GM21737 (cell line): ENCODE results near the gene GTF2A1L.
"Not testable (repeated sequence)": the region's sequence is repeated elsewhere in the genome, so short reads cannot be mapped to it uniquely, and the experiment has no call there.

Source experiments
- ATAC-seq: cut with Tn5 transposase; IDR thresholded peaks from one replicate; pipeline ENCODE4 v1.9.1; 2021; ENCODE audit warnings: mild to moderate bottlenecking, moderate library complexity; ENCODE audit not compliant: unreplicated experiment

The GTF2A1L gene

GRCh38 chr2:48605482-48606175, 12.0 kb upstream of the GTF2A1L start:
- no peak for ATAC-seq

GRCh38 chr2:48607307-48608014, 10.2 kb upstream of the GTF2A1L start:
- no peak for ATAC-seq

DNA sequence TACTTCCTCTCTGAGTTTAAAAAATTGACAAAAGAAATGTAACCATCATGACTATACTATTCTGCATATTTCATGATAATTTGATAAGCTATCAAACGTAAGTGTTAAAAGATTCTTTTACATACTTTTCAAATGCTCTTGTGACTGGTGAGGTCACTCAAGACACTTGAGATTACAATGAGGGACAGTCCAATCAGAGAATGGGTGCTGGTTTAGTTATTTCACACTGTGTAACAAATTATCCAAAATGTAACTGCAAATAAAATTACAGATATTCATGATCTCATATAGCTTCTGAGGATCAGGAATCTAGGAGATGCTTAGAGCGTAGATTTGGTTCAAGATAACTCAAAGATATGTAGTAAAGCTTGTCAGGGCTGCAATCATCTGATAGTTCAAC, 4.4 kb upstream of the GTF2A1L start:
- ATAC-seq: no peak

DNA sequence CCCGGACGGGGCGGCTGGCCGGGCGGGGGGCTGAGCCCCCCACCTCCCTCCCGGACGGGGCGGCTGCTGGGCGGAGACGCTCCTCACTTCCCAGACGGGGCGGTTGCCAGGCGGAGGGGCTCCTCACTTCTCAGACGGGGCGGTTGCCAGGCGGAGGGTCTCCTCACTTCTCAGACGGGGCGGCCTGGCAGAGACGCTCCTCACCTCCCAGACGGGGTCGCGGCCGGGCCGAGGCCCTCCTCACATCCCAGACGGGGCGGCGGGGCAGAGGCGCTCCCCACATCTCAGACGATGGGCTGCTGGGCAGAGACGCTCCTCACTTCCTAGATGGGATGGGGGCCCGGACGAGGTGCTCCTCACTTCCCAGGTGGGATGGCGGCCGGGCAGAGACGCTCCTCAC, 3.1 kb upstream of the GTF2A1L start:
- not testable (repeated sequence) for ATAC-seq

- ATAC-seq: no peak
Observed at GRCh38 chr2:48619526-48619925, 1.9 kb downstream of the GTF2A1L start.

DNA sequence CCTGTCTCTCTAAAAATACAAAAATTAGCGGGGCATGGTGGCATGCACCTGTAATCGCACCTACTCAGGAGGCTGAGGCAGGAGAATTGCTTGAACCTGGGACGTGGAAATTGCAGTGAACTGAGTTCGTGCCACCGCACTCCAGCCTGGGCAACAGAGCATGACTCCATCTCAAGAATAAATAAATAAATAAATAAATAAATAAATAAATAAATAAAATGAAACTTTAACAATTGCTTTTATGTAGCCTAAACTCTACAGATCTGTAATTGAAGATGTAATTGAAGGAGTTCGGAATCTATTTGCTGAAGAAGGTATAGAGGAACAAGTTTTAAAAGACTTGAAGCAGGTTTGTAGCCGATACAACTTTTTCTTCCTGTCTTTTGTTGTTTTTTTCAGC, 2.9 kb downstream of the GTF2A1L start:
- no peak for ATAC-seq

GRCh38 chr2:48622691-48623090, 5.0 kb downstream of the GTF2A1L start:
- ATAC-seq: not testable (repeated sequence)

GRCh38 chr2:48624696-48625095, 7.0 kb downstream of the GTF2A1L start:
- ATAC-seq: no peak

- no peak for ATAC-seq
Observed at GRCh38 chr2:48626047-48626446, 8.4 kb downstream of the GTF2A1L start.

DNA sequence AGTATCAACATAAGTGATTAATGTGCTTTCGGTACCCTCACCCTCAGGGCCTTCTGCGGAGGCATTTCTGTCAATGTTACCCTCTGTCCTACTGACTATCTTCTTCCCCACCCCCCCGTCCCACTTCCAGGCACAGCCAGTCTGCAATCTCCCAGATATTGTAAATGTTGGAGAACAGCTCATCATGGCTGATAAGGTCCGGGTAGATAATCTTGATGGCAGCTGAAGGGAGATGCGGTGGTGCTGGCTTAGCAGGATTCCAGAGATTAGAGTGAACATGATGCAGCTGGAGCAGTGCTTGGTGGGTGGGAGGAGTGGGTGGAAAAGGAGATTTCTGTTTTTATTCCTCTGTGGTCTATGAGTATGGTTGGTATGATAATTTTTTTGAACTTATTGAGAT, 15.5 kb downstream of the GTF2A1L start:
- ATAC-seq: no peak

- no peak for ATAC-seq
Observed at GRCh38 chr2:48635786-48636185, 18.1 kb downstream of the GTF2A1L start.

GRCh38 chr2:48638261-48638660, 20.6 kb downstream of the GTF2A1L start:
- no peak for ATAC-seq

- ATAC-seq: no peak
Observed at GRCh38 chr2:48651158-48651790, 33.6 kb downstream of the GTF2A1L start.

GRCh38 chr2:48668992-48669391, 51.3 kb downstream of the GTF2A1L start:
- ATAC-seq: peak; percentile 78

- ATAC-seq: no peak
Observed at GRCh38 chr2:48673581-48673980, 55.9 kb downstream of the GTF2A1L start.

DNA sequence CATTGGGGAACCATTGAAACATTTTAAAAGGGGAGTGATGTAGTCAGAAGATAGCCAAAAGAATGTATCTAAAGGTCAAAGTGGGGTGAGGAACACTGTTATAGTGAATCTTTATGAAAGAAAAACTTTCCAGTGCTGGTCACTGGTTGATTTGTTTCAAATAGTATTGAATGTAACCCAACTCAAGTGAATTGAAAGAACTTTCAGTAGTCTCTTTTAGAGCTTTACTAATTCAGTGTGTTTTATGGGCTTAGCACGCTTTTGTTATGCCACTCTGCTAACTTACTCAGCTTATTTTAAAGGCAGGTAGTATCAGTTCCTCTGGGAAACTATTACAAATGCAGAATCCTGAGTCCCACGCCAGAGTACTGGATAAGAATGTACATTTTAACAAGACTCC, 57.3 kb downstream of the GTF2A1L start:
- ATAC-seq: no peak

DNA sequence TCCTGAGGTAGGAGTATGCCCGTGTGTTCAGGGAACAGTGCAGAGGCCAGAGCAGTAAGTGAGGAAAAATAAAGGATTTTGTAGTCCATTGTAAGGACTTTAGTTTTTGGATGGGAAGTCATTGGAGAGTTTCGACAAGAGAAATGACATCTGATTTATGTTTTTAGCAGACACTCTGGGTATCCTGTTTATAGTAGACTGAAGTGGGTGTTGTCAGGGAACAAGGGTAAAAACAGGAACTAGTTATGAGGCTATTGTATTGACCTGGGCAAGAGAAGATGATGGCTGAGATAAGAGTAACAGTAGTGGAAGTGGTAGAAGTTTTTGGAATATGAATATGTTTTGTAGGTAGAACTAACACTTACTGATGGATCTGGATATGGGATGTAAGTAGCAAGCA, 59.8 kb downstream of the GTF2A1L start:
- ATAC-seq: no peak

GRCh38 chr2:48685126-48685525, 67.5 kb downstream of the GTF2A1L start:
- ATAC-seq: no peak

DNA sequence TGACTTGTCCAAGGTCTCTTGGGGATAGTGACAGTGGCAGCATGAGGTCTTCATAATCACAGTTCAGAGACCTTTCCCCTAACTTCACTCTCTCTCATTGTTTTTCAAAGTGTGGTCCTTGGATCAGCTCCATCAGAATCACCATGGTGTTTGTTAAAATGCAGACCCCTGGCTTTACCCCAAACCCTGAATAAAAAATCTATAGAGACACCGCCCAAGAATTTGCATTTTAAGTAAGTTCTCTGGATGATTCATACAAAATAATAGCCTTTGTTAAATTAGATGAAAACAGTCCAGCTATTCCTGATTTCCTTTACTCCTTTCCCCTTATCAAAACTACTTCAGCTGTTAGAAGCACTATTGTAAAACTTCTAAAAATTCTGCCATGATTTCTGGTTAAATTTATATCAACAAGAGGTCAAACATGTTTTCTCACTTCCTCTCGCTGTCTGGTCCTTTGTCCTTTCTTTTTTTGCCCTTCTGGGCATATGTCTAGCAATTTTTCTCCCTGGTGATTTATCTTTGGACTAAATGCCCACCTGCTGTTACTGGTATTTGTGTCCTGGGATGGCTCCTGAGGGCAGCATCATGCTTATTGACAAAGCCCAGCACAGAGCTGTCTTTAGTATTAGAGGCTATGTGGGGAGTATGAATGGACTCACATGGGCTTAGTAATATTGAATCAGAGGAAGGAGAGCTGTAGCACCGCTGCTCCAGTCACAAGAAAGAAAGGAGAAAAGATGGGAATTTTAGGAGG, 74.5 kb downstream of the GTF2A1L start:
- no peak for ATAC-seq

- no peak for ATAC-seq
Observed at GRCh38 chr2:48693066-48693465, 75.4 kb downstream of the GTF2A1L start.

GRCh38 chr2:48693645-48694044, 76.0 kb downstream of the GTF2A1L start:
- ATAC-seq: no peak
